GM12801 (cell line): ENCODE results near the gene HTR2C.

Experiments
- CTCF ChIP-seq: IDR thresholded peaks from one replicate; pipeline ENCODE4 v1.5.1; 2011; ENCODE audit warnings: control low read depth; ENCODE audit not compliant: insufficient read length; ENCODE audit errors: extremely low read depth

Gene HTR2C

GRCh38 chrX:114650351-114650750, 66.5 kb downstream of the HTR2C start:
- no peak for TF ChIP-seq CTCF

- no peak for TF ChIP-seq CTCF
These were observed 91.5 kb downstream of the HTR2C start for GRCh38 chrX:114675365-114675764.

GRCh38 chrX:114709406-114709805, 125.5 kb downstream of the HTR2C start:
- TF ChIP-seq CTCF, result no peak

DNA sequence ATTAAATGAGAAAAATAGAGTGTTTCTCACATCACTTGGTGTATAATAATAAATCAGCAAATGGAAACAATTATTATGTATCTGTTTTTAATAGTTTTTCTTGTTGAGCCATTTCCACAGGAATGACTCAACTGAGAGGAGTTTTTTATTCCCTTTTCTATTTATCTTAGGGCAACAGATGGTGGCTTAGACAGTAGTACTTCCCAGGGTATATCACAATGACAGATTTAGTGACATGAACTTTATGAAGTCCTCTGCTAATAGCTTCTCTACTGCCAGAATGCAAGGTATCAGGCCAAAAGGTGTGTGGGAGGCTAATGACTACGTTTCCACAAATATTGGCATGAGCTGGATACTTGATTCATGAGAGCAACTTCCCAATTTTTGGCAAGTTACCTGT, 126.7 kb downstream of the HTR2C start:
- TF ChIP-seq CTCF, result no peak

- TF ChIP-seq CTCF, result no peak
These were observed 128.6 kb downstream of the HTR2C start for GRCh38 chrX:114712466-114712865.

- TF ChIP-seq CTCF, result no peak
These were observed 131.2 kb downstream of the HTR2C start for GRCh38 chrX:114715096-114715495.

- no peak for TF ChIP-seq CTCF
These were observed 134.0 kb downstream of the HTR2C start for GRCh38 chrX:114717921-114718320.

- TF ChIP-seq CTCF, result no peak
These were observed 182.7 kb downstream of the HTR2C start for GRCh38 chrX:114766541-114766940.
